ENCODE data around the gene HSD11B2. TPM values are rescaled to one million over a fixed set of nuclear protein-coding genes. Genes with fewer than 3 reads are reported as not detected.
"Not testable (repeated sequence)": the region's sequence is repeated elsewhere in the genome, so short reads cannot be mapped to it uniquely, and the experiment has no call there.

The HSD11B2 gene
- total RNA-seq, 1 donor from 2014 or later = not detected

- DNase-seq = not testable (repeated sequence)
Measured at GRCh38 chr16:67415421-67415820, 15.5 kb upstream of the HSD11B2 start.

DNA sequence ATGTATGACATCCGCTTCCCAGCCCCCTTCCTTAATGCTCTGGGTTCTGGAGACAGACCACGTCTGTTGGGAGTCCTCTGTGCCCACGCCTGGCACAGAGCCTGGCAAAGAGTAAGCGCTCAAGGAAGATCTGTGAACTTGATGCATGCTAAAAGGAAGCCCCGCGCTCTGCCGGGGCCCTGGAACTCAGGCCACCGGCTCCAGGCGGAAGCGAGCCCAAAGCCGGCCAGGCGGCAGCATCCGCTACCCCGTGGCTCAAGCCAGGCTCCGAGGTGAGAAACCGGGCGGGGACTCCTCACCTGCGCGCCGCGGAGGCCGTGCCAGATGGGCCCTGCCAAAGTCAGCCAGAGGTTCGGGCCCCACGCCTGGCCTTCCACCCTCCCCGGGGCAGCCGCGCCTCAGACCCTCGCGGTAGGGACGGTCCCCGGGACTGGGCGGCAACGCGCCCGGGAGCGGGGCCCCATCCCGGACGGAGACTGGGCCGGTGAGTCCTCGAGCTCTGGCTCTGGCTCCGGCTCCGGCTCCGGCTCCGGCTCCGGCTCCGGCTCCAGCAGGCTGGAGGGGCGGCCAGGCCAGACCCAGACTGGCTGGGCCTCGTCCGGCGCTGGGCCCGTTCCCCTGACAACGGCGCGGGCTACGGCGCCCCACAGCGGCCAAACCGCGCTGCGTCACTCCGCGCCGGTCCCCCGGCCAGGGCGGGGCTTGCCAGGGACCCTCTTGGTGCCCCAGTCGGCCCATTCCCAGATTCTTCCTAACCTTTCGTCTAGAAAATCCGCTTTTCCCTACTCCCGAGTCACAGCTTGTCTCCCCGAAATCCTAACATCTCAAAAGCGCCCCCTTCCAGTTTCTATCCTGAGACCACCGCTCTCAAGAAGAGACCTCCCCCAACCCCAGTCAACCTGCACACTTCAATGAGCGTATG is 14.8 kb upstream of the HSD11B2 start, which contains the start of gene ZDHHC1:
Gene ZDHHC1 (minus strand): TSS at position 606 of the 922 bp plus-strand sequence. CDS start 8,702 bp downstream, outside the sequence.
- DNase-seq = peak; percentile 84

GRCh38 chr16:67417333-67418061 is 13.4 kb upstream of the HSD11B2 start:
- DNase-seq = no peak

DNA sequence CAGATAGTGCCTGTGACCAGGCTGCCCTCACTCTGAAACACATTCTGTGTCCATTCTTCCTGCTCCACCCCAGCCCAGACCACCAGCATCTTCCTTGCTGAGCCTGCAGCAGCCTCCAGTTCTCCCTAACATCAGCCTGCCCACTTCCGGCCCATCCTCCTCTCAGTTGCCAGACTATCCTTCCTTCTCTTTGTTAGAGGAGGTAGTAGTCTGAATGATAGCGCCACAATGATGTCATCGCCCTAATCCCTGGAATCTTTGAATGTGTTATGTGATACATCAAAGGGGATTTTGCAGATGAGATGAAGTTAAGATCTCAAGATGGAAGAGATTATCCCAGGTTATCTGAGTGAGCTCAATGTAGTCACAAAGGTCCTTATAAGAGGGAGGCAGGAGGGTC is 11.4 kb upstream of the HSD11B2 start:
- no peak for DNase-seq

DNA sequence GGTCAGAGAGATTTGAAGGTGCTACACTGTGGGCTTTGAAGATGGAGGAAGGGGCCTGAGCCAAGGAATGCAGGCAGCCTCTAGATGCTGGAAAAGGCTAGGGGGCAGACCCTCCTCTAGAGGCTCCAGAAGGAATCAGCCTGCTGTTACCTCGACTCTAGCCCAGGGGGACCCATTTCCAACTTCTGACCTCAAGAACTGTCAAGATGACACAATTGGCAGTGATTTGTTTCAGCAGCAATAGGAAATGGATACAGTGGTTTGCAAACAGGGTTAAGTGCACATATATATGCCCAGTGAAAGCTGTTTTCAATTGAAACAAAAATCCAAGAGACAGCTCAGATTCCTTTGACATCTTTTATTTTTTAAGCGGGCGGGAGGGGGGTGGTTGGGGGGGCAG is 11.0 kb upstream of the HSD11B2 start:
- DNase-seq = no peak

DNA sequence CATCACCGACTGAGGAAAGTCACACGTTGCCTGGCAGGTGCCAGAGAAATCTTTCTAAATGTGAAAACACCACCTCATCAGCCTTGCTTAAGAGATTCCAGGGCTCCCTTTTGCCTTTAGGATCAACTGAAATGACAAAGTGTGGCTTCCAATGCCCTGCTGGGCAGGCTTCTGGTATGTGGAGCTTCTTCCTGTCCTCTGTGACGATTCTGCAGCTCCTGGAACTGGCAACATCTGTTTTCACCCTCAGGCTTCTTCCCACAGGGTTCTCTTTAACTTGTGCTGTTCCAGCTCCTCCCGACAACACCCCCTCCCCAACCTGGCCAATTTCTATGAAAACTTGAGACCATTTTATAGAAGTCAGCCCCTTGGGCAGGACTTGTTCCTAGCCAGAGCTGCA is 9.9 kb upstream of the HSD11B2 start:
- DNase-seq = no peak

DNA sequence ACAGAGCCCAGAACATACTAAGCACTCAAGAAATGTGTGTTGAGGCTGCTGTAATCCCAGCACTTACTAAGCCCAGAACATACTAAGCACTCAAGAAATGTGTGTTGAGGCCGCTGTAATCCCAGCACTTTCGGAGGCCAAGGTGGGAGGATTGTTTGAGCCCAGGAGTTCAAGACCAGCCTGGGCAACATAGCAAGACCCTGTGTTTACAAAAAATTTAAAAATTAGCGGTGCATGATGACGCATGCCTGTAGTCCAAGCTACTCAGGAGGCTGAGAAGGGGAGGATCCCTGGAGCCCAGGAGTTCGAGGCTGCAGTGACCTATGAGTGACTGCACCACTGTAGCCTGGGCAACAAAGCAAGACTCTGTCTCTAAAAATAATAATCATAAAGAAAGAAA is 7.9 kb upstream of the HSD11B2 start:
- no peak for DNase-seq

- DNase-seq = no peak
Measured at GRCh38 chr16:67423611-67424260, 7.2 kb upstream of the HSD11B2 start.

GRCh38 chr16:67424261-67424615 is 6.7 kb upstream of the HSD11B2 start:
- DNase-seq = no peak

- no peak for DNase-seq
Measured at GRCh38 chr16:67425061-67425460, 5.9 kb upstream of the HSD11B2 start.

- no peak for DNase-seq
Measured at GRCh38 chr16:67425580-67425979, 5.3 kb upstream of the HSD11B2 start.

DNA sequence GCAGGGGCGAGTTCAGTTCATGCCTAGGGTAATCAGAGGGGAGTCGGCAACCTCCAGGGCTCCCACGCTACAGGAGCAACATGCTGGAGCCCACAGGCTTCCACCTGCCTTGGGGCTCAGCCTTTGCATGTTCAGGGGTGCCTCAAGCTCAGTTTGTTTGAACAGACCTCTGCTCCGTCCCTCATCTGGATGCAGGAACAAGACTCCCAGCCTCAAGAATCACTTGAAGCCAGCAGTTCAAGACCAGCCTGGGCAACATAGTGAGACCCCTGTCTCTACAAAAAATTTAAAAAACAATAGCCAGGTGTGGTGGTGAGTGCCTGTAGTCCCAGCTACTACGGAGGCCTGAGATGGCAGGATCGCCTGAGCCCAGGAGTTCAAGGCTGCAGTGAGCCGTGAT is 4.9 kb upstream of the HSD11B2 start:
- no peak for DNase-seq

DNA sequence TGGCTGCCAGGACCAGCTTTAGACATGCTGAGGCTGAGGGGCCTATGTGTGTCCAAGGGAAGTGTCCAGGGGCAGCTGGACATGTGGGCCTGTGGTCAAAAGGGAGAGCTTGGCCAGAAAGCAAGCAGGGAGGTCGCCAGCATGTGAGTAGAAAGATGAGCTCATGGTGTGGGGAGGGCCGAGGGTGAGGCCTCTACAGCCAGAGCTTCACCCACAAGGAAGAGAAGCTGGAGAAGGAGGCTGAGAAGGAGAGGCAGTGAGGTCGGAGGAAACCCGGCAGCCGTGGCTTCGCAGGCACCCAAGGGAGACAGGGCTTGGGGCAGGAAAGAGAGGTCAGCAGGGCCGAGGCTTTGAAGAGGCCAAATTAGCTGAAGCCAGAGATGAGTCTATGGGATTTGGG is 4.0 kb upstream of the HSD11B2 start:
- DNase-seq = no peak

- DNase-seq = peak; percentile 82
Measured at GRCh38 chr16:67428146-67428731, 2.7 kb upstream of the HSD11B2 start.

- DNase-seq = no peak
Measured at GRCh38 chr16:67429053-67429798, 1.7 kb upstream of the HSD11B2 start.

DNA sequence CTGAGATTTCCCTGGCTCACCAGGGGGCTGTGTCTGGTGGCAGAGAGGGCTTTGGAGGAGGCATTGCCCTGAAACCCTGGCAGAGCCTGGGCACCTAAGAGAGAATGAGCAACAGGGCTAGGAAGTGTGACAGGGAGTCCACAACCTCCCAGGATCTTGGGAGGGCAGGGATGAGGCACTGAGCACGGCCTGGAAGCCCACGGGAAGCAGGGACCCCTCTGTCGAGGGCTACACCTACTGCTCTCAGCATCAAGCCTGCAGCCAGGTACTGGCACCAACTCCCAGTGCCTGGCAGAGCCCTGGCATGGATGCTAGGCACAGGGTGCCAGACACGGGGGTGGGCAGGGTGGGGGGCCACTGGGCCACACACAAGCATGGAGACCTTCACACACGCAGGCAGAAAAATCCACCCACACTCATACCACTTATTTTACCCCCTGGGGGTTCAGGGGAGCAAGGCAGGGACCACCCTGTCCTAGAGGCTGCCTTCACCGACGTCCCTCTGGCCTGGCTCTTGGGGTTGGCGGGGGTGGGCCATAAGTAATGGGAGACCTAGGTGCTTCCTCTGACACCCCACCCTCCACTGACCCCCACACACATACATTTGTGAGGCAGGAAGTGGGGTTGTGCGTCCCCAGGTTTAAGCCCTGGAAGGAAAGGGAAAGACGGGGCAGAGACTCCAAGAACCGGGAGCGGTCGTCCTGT is 970 bp upstream of the HSD11B2 start:
- no peak for DNase-seq

GRCh38 chr16:67430504-67430976 is 381 bp upstream of the HSD11B2 start:
- peak; percentile 15 for DNase-seq

- no peak for DNase-seq
Measured at GRCh38 chr16:67431775-67432505, 1.0 kb downstream of the HSD11B2 start.

GRCh38 chr16:67432506-67432890 is 1.6 kb downstream of the HSD11B2 start:
- DNase-seq = no peak

DNA sequence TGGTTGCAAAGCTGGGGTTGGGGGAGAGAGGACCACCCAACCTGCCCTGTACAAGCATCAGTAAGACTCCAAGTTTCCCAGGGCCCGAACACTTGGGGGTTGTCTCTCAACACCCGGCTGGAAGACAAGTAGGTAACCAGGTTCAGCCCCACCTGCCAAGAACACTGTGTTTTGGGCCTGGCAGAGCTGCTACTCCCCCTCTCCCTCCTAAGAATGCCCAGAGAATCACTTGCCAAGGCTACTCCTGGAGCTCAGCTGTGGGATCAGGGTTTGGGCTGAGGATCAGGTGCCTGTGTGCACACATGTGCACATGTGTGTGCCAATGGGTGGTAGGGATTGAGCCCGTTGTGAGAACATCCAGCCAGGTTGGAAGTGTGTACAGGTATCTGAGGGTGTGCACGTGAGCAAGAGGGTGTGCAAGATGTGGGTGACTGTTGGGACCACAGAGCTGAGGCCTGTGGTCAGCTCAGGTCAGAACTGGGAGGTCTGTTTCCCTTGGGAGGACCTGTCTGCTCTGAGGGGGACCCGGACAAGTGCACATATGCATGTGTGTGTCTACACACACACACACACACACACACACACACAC is 2.3 kb downstream of the HSD11B2 start:
- no peak for DNase-seq

Data from dermis blood vessel endothelial cell (primary cell).